HepG2 (cell line): Measurements from ENCODE around the gene AKAP9. TPM values are rescaled to one million over a fixed set of nuclear protein-coding genes. Genes with fewer than 3 reads are reported as not detected.

ENCODE experiments used
- FLYWCH1 ChIP-seq: sonication (generic); formaldehyde crosslinking; IDR thresholded peaks from 2 replicates; pipeline ENCODE4 v1.8.1; 2023; ENCODE audit warnings: mild to moderate bottlenecking, missing genetic modification reagents
- GABPB1 ChIP-seq: IDR thresholded peaks from 2 replicates; pipeline ENCODE4 v1.6.1; 2016; ENCODE audit warnings: mild to moderate bottlenecking, missing genetic modification reagents, moderate library complexity, missing compliant biosample characterization
- MED13 ChIP-seq: sonication (generic); formaldehyde crosslinking; IDR thresholded peaks from 2 replicates; pipeline ENCODE4 v1.5.0; 2020; ENCODE audit warnings: missing genetic modification reagents
- MXI1 ChIP-seq: IDR thresholded peaks from 3 replicates; pipeline ENCODE4 v1.6.1; 2012; ENCODE audit warnings: low read depth, low read length, inconsistent platforms, borderline replicate concordance
- NFE2L2 ChIP-seq: fragments of 150-350 bp; IDR thresholded peaks from 2 replicates; pipeline ENCODE4 v1.6.1; 2014; ENCODE audit warnings: low read length
- RARG ChIP-seq: sonication (generic); formaldehyde crosslinking; IDR thresholded peaks from 2 replicates; pipeline ENCODE4 v1.4.0; 2020; ENCODE audit warnings: low read depth, mild to moderate bottlenecking, missing genetic modification reagents
- RBM22 ChIP-seq: fragments of 200-400 bp; formaldehyde crosslinking; optimal IDR thresholded peaks from 2 replicates; pipeline ENCODE3; 2017; ENCODE audit warnings: mild to moderate bottlenecking, low read length, moderate library complexity
- RCOR2 ChIP-seq: IDR thresholded peaks from 2 replicates; pipeline ENCODE4 v1.6.1; 2016; ENCODE audit warnings: missing biosample characterization, missing genetic modification reagents
- RFX1 ChIP-seq: fragments of 450-650 bp; IDR thresholded peaks from 2 replicates; pipeline ENCODE4 v1.6.1; 2017
- TRIM24 ChIP-seq: sonication (generic); formaldehyde crosslinking; IDR thresholded peaks from 2 replicates; pipeline ENCODE4 v1.8.0; 2022; ENCODE audit warnings: mild to moderate bottlenecking, missing genetic modification reagents
- ZZZ3 ChIP-seq: sonication (generic); formaldehyde crosslinking; IDR thresholded peaks from 2 replicates; pipeline ENCODE4 v1.4.0; 2020; ENCODE audit warnings: missing genetic modification reagents, mild to moderate bottlenecking, borderline replicate concordance
- polyA plus RNA-seq, 8 experiments: library from polyadenylated mRNA; depleted of rRNA in 3 of 8; stranded (reverse) in 7 of 8; unstranded in 1 of 8; fragments of >200 nt; fragmentation: Illumina TruSeq in 4 of 8; extraction: Trizol in 4 of 8; gene quantifications; 2 replicates each; pipeline versions ENCODE4 v1.2.1 to v1.2.3, GENCODE V29; 2011 to 2016; ENCODE audit warnings: low read depth in 4 of 8, missing spikeins in 1 of 8, mixed read lengths in 1 of 8; ENCODE audit not compliant: insufficient read depth in 1 of 8
- total RNA-seq, 5 experiments: library from RNA; depleted of rRNA; stranded (reverse); fragments of >200 nt; fragmentation: Illumina TruSeq; extraction: Trizol; gene quantifications; 2 replicates each; pipeline ENCODE4 v1.2.3, GENCODE V29; 2016; ENCODE audit warnings: low read depth in 1 of 5
- TF ChIP-seq, protein P1 (sequence below): sonication (generic); formaldehyde crosslinking; IDR thresholded peaks from 2 replicates; pipeline ENCODE4 v1.5.1; 2020; ENCODE audit warnings: missing genetic modification reagents, mild to moderate bottlenecking, borderline replicate concordance
- TF ChIP-seq, protein P2 (sequence below): sonication (generic); formaldehyde crosslinking; IDR thresholded peaks from 2 replicates; pipeline ENCODE4 v1.5.0; 2020; ENCODE audit warnings: missing genetic modification reagents
- TF ChIP-seq, protein P3 (sequence below): sonication (generic); formaldehyde crosslinking; IDR thresholded peaks from 2 replicates; pipeline ENCODE4 v1.8.1; 2023; ENCODE audit warnings: mild to moderate bottlenecking, missing genetic modification reagents
- TF ChIP-seq, protein P4 (sequence below): fragments of 450-650 bp; IDR thresholded peaks from 2 replicates; pipeline ENCODE4 v1.6.1; 2017; ENCODE audit warnings: mild to moderate bottlenecking
- TF ChIP-seq, protein P5 (sequence below): sonication (generic); formaldehyde crosslinking; IDR thresholded peaks from 2 replicates; pipeline ENCODE4 v1.4.0; 2020; ENCODE audit warnings: mild to moderate bottlenecking, missing genetic modification reagents, borderline replicate concordance
- TF ChIP-seq, protein P6 (sequence below): sonication (generic); formaldehyde crosslinking; IDR thresholded peaks from 2 replicates; pipeline ENCODE4 v1.8.0; 2022; ENCODE audit warnings: missing genetic modification reagents, mild to moderate bottlenecking, borderline replicate concordance

The AKAP9 gene
- total and polyA plus RNA-seq, 2 of the 13 experiments (the other 11 are each of a cell fraction or from before 2014, with no cell fraction given), result 27.6 to 33.1 TPM

DNA sequence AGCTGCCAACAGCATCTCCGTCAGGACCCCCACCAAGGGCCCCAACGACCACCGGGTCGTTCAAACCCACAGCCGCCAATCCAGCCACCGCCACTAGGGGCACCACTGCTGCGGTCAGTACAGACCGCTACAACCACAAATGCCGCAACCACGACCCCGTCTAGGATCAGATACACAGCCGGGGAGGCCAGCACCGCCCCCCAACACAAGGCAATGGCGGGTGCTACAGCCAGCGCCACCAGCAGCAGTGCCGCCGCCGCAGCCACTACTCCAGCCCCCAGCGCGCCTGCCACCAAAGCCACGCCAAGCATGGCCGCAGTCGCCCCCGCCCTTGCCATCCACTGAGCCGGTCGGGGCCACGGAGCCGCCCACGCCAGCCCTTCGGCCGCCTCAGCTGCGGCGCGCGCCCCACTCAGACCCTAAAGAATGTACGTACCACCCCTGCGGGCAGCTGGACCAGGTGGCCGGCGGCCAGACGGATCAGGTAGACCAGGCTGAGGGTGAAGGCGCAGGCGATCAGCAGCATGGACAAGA, 193.1 kb downstream of the AKAP9 start (continued):
- TF ChIP-seq, protein P1, sequence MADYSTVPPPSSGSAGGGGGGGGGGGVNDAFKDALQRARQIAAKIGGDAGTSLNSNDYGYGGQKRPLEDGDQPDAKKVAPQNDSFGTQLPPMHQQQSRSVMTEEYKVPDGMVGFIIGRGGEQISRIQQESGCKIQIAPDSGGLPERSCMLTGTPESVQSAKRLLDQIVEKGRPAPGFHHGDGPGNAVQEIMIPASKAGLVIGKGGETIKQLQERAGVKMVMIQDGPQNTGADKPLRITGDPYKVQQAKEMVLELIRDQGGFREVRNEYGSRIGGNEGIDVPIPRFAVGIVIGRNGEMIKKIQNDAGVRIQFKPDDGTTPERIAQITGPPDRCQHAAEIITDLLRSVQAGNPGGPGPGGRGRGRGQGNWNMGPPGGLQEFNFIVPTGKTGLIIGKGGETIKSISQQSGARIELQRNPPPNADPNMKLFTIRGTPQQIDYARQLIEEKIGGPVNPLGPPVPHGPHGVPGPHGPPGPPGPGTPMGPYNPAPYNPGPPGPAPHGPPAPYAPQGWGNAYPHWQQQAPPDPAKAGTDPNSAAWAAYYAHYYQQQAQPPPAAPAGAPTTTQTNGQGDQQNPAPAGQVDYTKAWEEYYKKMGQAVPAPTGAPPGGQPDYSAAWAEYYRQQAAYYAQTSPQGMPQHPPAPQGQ, result no peak
- TF ChIP-seq, protein P2, sequence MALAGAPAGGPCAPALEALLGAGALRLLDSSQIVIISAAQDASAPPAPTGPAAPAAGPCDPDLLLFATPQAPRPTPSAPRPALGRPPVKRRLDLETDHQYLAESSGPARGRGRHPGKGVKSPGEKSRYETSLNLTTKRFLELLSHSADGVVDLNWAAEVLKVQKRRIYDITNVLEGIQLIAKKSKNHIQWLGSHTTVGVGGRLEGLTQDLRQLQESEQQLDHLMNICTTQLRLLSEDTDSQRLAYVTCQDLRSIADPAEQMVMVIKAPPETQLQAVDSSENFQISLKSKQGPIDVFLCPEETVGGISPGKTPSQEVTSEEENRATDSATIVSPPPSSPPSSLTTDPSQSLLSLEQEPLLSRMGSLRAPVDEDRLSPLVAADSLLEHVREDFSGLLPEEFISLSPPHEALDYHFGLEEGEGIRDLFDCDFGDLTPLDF (CRISPR knock-in tag), result no peak
- TF ChIP-seq TRIM24 (no peak), RBM22 (no peak), MXI1 (peak; percentile 39; the same call in 1 of the 3 replicates), RARG (CRISPR knock-in tag) (no peak), RFX1 (no peak), RCOR2 (CRISPR knock-in tag) (no peak), MED13 (CRISPR knock-in tag) (no peak), NFE2L2 (no peak), FLYWCH1 (0 out of 2 replicates have a peak, but pooled peaks have one; percentile 25), ZZZ3 (no peak), GABPB1 (CRISPR knock-in tag) (peak; percentile 9; the same call in 1 of the 2 replicates)
- TF ChIP-seq, protein P3, sequence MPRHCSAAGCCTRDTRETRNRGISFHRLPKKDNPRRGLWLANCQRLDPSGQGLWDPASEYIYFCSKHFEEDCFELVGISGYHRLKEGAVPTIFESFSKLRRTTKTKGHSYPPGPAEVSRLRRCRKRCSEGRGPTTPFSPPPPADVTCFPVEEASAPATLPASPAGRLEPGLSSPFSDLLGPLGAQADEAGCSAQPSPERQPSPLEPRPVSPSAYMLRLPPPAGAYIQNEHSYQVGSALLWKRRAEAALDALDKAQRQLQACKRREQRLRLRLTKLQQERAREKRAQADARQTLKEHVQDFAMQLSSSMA, result peak; percentile 69
- TF ChIP-seq, protein P4, sequence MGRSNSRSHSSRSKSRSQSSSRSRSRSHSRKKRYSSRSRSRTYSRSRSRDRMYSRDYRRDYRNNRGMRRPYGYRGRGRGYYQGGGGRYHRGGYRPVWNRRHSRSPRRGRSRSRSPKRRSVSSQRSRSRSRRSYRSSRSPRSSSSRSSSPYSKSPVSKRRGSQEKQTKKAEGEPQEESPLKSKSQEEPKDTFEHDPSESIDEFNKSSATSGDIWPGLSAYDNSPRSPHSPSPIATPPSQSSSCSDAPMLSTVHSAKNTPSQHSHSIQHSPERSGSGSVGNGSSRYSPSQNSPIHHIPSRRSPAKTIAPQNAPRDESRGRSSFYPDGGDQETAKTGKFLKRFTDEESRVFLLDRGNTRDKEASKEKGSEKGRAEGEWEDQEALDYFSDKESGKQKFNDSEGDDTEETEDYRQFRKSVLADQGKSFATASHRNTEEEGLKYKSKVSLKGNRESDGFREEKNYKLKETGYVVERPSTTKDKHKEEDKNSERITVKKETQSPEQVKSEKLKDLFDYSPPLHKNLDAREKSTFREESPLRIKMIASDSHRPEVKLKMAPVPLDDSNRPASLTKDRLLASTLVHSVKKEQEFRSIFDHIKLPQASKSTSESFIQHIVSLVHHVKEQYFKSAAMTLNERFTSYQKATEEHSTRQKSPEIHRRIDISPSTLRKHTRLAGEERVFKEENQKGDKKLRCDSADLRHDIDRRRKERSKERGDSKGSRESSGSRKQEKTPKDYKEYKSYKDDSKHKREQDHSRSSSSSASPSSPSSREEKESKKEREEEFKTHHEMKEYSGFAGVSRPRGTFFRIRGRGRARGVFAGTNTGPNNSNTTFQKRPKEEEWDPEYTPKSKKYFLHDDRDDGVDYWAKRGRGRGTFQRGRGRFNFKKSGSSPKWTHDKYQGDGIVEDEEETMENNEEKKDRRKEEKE, result no peak
- TF ChIP-seq, protein P5, sequence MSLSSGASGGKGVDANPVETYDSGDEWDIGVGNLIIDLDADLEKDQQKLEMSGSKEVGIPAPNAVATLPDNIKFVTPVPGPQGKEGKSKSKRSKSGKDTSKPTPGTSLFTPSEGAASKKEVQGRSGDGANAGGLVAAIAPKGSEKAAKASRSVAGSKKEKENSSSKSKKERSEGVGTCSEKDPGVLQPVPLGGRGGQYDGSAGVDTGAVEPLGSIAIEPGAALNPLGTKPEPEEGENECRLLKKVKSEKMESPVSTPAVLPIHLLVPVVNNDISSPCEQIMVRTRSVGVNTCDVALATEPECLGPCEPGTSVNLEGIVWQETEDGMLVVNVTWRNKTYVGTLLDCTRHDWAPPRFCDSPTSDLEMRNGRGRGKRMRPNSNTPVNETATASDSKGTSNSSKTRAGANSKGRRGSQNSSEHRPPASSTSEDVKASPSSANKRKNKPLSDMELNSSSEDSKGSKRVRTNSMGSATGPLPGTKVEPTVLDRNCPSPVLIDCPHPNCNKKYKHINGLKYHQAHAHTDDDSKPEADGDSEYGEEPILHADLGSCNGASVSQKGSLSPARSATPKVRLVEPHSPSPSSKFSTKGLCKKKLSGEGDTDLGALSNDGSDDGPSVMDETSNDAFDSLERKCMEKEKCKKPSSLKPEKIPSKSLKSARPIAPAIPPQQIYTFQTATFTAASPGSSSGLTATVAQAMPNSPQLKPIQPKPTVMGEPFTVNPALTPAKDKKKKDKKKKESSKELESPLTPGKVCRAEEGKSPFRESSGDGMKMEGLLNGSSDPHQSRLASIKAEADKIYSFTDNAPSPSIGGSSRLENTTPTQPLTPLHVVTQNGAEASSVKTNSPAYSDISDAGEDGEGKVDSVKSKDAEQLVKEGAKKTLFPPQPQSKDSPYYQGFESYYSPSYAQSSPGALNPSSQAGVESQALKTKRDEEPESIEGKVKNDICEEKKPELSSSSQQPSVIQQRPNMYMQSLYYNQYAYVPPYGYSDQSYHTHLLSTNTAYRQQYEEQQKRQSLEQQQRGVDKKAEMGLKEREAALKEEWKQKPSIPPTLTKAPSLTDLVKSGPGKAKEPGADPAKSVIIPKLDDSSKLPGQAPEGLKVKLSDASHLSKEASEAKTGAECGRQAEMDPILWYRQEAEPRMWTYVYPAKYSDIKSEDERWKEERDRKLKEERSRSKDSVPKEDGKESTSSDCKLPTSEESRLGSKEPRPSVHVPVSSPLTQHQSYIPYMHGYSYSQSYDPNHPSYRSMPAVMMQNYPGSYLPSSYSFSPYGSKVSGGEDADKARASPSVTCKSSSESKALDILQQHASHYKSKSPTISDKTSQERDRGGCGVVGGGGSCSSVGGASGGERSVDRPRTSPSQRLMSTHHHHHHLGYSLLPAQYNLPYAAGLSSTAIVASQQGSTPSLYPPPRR, result 0 out of 2 replicates have a peak, but pooled peaks have one; percentile 9
- TF ChIP-seq, protein P6, sequence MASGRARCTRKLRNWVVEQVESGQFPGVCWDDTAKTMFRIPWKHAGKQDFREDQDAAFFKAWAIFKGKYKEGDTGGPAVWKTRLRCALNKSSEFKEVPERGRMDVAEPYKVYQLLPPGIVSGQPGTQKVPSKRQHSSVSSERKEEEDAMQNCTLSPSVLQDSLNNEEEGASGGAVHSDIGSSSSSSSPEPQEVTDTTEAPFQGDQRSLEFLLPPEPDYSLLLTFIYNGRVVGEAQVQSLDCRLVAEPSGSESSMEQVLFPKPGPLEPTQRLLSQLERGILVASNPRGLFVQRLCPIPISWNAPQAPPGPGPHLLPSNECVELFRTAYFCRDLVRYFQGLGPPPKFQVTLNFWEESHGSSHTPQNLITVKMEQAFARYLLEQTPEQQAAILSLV (CRISPR knock-in tag), result no peak; the same call in 1 of the 2 replicates
